EL (cell line): Measurements from ENCODE around the gene PPARGC1A.

Experiments used
- DNase-seq: peaks from one replicate; pipeline ENCODE4 v3.0.0-alpha.2; 2016

The PPARGC1A gene, protein sequence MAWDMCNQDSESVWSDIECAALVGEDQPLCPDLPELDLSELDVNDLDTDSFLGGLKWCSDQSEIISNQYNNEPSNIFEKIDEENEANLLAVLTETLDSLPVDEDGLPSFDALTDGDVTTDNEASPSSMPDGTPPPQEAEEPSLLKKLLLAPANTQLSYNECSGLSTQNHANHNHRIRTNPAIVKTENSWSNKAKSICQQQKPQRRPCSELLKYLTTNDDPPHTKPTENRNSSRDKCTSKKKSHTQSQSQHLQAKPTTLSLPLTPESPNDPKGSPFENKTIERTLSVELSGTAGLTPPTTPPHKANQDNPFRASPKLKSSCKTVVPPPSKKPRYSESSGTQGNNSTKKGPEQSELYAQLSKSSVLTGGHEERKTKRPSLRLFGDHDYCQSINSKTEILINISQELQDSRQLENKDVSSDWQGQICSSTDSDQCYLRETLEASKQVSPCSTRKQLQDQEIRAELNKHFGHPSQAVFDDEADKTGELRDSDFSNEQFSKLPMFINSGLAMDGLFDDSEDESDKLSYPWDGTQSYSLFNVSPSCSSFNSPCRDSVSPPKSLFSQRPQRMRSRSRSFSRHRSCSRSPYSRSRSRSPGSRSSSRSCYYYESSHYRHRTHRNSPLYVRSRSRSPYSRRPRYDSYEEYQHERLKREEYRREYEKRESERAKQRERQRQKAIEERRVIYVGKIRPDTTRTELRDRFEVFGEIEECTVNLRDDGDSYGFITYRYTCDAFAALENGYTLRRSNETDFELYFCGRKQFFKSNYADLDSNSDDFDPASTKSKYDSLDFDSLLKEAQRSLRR

DNA sequence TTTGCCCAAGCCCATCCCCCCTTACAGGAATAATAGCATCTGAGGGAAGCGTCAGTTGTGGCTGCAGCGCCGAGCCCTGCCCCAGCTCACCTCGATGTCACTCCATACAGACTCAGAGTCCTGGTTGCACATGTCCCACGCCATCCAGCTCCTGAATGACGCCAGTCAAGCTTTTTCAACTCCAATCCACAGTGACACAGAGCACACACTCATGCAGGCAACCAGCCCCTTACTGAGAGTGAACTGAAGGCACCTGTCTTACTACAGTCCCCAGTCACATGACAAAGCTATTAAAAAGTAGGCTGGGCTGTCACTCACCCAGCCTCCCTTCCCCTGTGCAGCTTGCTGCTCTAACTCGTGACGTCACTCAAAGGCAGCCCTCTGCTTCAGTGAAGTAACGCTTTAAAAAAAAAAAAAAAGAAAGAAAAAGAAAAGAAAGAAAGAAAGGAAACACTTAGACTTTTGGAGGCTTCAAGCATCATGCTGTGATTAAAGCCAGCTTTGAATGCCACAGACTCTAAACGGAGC lies at the start of gene PPARGC1A:
PPARGC1A (minus strand) TSS at position 234 of the 528 bp plus-strand sequence; CDS start at position 144, 90 bp downstream.
- peak; percentile 6 for DNase-seq

DNA sequence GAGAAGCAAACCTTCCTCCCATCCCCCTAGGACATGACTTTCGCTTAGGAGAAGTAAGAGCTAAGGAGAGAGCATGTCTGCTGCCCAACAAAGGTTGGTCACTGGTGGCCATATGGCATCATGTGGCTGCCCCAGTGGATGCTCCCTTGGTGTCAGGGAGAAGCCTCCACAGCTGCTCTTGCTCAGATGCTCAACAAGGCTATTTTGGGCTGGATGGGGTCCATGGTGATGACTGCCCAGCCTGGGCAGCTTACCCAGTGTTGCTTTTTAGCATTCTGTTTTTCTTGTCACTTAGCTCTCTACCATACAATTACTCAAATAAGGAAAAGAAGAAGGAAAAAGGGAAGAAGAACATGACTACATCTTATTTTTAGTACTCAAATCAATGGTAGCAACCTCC lies 48.9 kb upstream of the PPARGC1A start:
- no peak for DNase-seq

DNA sequence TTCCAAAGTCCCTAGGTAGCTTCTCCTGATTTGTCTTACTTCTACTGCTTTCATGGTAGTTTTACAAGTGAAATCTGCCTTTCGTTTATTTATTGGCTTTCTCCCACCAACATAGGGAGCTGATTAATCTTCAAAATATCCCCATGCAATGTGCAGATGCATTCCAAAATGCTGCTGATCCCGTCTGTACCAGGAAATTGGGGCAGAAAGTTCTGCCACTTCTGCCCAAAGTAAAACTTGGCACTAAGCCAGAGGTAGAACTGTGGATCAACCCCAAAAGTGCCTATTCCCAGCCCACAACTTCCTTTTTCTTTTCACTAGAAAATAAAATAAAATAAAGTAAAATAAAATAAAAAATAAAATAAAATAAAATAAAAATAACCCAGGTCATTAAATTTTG lies 47.3 kb upstream of the PPARGC1A start:
- DNase-seq: peak; percentile 21

DNA sequence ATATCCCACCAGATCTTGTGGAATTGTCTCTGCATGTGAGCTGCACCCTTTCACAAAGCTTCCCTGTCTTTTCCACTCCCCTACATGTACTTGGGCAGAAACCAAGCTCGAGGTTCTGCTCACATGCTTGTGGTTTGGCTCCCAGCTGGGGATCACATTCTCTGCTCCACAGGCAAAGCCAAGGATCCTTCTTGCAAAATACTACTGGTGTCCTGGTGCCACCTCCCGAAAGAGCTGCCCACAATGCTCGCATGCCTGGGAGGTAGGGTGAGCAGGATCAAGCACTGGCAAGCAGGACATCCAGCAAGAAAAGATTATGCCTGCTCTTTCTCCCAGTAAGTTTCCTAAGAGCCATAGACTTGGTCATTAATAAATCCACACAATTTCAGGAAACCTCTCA lies 45.1 kb upstream of the PPARGC1A start:
- peak; percentile 76 for DNase-seq

DNA sequence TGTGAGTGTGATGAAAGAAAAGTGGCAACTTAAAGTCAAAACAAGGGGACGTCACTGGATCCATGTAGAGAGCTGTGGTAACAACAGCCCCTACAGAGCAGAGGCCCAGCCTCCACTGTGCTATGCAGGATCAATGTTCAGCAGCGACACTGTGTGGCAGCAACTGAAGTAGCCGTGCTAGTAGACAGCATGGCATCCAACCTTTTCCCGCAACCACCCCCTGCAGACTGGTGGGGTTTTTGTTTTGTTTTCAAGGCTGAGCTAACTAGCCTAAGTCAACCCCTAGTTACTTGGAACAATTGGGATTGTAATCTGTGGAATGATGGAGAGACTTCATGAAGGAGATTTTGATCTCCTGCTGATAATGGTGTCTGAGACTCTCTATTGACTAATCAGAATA lies 44.4 kb upstream of the PPARGC1A start:
- DNase-seq: no peak

DNA sequence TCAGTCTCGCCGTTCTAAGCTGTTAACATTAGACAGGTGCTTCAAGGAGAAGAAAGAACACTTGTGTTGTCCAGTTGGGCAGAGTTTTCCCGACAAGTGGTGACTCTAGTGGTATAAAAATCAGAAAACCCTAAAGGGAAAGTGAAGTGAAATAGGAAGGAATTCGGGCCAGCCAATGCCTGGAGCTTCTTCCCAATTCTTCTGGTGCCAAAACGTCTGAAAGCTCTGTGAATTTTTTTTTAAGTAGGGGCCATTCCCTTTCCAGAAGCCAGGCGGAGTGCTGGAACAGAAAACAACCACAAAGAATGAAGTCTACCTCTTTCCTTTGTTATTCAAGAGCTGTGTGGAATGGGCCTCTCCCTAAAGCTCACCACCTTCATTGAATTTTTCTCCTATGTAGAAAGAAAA lies 43.1 kb upstream of the PPARGC1A start:
- DNase-seq: no peak

DNA sequence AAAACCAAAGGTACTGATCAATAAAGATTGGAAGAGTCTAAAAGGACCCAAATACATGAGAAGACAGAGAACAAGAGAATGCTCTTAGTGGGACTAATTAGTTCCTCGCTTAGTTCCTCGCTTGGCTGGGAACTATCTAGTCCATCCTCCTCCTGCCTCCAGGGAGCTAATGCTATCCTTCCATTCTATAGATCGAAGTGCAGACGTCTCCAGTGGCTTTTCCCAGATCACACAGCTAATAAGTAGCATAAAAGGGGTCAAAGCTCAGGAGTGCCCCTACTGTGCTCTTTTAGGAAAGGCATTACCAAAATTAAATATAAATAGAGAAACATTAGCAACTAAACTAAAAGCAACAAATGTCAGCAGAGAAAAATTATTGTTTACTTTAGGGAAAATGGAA lies 42.3 kb upstream of the PPARGC1A start:
- DNase-seq: no peak

DNA sequence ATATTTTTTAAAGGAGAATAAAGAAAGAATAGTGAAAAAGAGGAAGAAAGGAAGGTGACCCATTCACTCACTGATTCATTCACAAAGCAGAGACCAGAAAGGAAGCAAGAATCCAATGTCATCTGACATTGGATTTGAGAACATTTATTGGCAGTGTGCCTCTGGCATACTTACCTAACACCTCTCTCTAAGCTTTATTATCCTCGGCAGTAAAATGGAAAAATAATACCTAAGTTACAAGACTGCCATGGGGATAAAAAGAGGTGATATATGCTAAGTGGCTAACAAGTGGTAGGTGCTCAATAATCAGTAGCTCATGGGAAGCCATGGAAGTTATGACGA lies 41.6 kb upstream of the PPARGC1A start:
- no peak for DNase-seq

DNA sequence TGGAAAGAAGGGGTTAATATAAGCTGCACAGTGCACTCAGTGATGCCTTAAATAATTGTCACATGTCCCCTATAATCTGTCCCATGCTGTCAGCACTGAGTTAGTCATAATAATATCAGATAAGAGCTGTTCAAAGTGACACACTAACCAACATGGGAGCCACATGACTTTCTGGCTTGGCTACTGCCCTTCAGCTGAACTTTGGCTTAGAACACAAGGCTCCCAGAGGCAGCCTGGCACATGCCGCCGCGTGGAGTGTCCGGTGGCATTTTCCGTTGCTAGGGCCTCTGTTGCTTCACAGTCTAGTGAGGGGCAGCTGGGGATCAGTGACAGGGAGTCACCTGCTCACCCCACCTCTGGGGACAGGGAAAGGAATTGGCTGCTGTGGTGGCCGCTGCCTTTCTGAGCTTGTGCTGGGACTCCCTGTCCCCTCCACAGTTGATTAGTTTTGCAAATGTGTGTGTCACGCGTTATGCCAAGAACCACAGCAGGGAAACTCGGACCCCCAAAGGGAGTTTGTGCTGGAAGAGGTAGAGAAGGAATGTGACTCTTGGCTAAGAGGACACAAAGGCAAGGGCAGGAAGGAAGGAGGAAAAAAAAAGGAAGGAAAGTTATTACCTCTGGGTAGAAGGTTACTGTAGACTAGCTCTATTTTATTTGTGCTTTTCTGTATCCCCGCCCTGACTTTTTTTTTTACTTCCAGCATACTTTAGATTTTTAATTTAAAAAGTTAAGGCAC lies 41.1 kb upstream of the PPARGC1A start:
- no peak for DNase-seq

DNA sequence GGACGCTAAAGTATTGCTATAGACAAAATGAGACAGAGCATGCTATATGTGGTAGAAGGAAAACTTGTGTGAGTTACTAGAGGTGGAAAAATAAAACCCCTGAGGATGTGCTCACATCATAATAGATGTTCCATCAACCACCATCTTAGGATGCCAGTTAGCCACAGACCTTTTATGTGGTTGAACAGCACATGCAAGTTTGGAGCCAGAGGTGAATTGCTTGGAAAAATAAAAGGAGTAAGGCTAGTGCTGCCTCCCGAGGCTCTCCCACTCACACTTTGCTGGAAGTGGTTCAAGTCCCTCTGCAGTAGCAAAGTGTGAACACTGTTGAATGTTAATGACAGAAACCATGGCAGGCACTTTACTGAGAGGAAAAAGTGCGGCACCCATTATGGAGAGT lies 39.4 kb upstream of the PPARGC1A start:
- DNase-seq: no peak

DNA sequence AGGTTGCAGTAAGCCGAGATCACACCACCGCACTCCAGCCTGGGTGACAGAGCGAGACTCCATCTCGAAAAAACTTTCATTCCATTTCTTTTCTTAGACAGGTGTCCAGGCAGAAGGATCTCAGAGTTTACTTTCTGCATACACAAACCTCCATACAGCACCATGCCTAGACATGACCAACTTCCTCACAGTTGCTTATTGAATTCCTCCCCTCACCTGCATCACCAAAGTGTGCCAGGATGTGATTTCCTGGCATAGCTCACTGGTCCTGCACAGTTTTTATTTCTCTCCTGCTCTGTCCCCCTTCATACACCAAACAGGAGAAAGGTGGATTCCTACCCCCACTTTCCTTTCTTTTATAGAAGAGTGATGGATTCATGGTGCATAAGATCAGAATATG lies 34.7 kb upstream of the PPARGC1A start:
- DNase-seq: no peak

DNA sequence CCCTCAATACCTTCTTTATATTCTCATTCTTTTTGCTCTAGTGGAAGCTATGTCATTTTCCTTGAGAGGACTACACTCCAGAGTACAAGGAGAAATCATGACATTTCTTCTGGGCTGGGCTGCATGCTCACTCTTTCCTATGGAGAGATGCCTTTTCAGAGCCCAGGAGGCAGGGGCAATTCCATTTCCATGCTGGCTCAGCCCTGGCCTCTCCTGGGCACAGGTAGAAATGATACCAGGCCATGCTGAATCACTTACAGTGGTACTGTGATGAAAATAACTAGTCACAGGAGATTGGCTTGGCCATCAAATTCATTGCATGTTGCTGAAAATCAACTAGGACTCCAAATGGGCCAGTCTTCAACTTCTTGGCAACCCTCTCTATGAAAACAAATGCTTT lies 34.0 kb upstream of the PPARGC1A start:
- DNase-seq: no peak

DNA sequence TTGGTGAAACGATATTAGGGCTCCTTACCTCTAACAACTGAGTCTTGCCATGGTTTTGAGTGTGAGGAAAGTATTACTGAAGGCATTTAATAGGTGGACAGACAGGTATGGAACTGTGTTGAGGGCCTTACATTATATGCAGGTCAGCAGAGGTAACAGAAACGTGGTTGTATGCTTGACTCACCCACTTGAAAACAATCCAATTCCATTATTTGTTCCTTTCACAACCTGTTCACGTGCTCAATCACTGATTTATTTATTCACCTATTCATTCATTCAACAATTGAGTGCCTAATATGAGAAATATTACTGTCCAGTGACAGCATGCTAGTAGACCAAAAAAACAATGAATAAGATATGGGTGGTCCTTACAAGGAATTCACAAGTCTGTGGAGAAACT lies 33.3 kb upstream of the PPARGC1A start:
- no peak for DNase-seq

DNA sequence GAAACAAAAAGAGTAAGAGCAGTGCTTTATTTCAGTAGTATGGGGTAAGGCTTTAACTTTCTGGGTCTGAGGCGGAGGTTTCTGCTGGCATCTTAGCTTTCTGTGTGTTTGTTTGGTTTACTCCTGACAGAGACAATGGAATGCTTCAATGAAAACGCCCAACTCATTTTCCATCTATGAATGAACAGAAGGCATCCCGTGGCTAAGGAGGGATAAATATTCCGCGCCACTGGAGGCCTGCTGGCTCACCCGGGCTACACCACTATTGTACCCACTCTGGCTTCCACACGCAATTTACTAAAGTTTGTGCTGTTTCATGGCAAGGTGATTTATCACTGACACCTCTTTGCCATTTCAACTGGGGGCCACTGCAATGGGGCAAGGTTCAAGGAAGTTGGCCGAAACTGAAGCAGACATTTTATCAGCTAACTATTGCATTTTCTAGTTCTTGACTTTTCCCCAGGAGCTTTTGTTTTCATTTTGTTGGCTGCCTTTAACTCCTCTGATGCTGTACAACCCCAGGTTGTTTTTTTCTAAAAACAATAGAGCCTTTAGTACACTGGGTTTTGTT lies 32.8 kb upstream of the PPARGC1A start:
- no peak for DNase-seq

DNA sequence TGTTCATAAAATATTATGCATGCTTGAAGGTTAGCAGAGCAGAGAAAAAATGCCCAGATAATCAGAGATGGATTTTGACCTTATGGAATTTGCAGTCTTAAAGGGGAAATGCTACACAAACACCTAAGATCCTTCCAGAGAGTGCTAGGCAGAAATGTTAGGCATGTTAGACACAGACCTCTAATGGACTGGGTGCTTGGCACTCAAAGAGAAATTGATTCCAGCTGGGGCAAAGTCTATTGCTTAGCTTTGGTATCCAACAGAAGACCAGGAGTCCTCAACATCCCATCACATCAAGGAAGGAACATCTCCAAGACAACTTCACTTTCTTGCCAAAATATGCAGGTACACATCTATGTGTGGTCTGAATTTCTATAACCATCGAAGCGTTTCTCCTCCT lies 32.2 kb upstream of the PPARGC1A start:
- no peak for DNase-seq

DNA sequence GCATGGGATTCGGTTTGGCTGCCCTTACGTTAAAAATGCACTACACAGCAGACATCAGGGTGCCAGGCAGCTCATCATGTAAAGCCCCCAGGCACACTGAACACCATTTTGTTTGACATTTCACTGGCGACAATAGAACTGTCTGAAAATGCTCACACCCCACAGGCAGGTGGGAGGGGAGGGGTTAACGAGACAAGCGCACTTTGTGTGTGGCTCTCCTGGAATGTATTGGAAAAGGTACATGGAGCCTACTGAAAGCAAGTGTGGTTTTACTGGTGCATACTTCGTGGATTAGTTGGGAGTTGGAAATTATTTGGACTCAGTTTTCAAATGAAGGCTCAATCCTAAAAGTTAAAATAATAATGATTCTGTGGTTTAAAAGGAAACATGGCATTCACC lies 31.6 kb upstream of the PPARGC1A start:
- no peak for DNase-seq

DNA sequence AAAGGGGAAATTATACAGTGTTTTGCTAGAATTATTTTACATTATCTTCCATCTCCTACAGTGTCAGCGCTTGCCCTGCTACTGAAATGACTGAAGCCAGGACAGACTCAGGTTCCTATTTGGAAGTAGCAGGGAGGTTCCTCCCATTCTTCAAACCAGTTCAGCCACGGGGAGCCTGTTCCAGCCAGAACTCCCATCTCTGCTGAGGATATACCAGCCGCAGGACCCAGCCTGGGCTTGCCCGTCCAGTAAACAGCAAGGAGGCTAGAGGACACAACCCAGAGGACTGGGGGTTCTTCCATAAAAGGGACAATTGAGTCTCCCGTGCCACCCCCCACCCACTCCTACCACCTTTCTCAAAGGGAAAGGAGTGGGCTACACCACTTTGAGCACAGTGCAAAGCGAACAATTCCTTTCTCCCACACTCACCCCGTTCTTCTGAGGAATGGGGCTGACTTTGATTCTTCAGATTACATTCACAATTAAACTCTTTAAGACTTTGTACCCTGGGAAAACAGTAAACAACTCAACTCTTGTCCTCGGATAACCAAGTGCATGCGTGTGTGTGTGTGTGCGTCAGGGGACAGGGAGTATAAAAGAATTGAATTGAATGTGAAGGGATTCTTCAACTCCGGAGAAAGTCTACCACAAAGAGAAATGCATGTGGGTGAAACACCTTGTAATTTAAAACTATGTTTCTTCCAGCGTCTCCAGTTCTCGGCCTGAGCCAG lies 31.0 kb upstream of the PPARGC1A start:
- no peak for DNase-seq

DNA sequence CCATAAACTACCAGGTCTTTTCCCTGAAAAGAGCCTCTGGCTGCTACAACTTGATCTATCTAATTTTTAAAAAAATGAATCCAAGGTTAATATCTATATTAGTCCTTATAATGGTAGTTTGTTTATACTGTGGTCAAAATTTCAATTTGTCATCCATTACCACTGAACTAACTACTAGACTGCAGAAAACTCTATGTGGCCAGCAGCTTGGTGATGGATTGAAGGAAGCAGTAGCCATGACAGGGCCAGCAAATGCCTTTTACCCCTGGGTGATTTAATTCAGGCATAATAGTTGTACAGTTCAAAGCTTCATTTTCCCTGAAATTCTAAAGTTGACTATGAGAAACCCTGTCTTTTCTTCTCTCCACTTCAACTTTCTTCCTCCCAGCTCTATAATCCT lies 30.4 kb upstream of the PPARGC1A start:
- no peak for DNase-seq

DNA sequence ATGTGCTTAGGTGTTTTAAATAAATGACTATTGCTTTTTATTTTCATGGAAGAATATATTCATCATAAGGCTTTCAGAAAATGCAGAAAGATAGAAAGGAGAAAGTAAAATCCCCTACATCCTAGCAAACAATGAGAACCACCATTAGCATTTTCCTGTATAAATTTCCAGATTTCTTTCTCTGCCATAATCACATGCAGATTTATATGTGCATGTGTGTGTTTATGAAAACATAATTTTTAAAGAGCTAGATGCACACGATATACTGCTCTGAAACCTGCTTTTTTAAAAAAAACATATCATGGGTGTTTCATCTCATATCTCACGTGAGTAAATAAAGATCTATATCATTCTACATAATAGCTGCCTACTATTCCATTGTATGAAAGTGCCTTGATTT lies 26.4 kb upstream of the PPARGC1A start:
- no peak for DNase-seq

DNA sequence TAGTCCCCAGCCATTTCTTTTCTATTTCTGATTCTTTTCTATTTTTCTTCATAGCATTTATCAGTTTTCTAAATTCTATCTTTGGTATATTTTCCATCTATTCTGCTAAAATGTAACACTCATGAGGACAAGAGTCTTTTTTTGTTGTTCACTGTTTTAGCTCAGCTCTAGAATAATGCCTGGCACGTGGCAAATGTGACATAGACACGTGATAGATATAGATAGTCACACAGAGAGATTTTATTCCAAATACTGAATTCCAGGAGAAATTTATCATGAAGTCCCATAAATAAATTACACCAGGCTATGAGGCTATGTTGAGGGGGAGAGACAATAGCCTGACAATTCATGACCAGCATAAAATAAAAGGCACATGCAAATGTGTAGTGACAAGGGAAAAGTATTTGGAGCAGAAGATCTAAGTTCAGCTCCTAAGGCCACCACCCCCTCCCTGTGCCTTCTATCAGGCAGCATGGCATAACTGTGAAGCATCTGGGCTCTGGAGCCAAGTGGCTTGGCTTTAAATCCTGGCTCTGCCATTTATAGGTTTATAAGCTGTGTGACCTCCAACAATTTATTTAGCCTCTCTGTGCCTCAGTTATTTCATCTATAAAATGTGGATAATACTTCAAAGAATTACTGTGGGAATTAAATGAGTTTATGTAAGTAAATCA lies 25.7 kb upstream of the PPARGC1A start:
- DNase-seq: no peak

DNA sequence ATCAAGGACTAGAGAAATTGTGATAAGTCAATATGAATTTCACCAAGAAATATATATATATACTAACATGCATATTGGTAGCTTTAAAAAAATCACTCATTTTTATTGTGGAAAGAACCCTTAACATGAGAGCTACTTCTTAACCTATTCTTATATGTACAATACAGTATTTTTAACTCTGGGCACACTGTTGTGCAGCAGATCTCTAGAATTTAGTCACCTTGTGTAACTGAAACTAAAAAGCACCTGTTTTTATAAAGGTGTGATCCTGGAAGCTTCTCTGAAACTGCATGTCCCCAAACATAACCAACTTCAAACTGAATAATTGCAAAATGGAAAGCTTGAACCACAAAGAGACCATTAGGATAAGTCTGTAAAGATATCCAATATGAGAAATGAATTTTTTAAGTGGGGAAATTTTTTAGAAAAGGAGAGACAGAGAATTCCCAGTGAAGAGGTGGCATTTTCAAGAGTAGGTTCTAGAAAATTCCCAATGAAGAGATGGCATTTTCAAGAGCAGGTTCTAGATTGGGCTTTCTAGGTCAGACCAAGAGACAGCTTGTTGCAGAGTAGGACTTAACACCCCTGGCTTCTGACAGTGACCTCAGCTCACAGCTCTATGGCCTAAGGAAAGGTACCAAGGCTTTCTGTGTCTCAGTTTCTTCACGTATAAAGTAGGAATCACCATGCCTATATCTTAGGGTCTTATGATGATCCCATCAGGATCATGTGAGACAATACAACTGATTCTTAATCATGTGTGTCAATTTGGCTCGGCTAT lies 22.0 kb upstream of the PPARGC1A start:
- DNase-seq: no peak
